ENCODE data around the gene DDR2. TPM values are rescaled to one million over a fixed set of nuclear protein-coding genes. Genes with fewer than 3 reads are reported as not detected.
"Not testable (repeated sequence)": the region's sequence is repeated elsewhere in the genome, so short reads cannot be mapped to it uniquely, and the experiment has no call there.

The DDR2 gene
- total RNA-seq, 1 donor from 2014 or later, result 187 TPM

- DNase-seq (ENCODE audit: low spot score), result no peak
These were observed 124.3 kb downstream of the DDR2 start for GRCh38 chr1:162756523-162756922.

GRCh38 chr1:162757476-162757875, 125.2 kb downstream of the DDR2 start:
- DNase-seq (ENCODE audit: low spot score), result no peak

GRCh38 chr1:162765788-162766187, 133.5 kb downstream of the DDR2 start:
- DNase-seq (ENCODE audit: low spot score), result no peak

- DNase-seq (ENCODE audit: low spot score), result no peak
These were observed 140.4 kb downstream of the DDR2 start for GRCh38 chr1:162772571-162773154.

GRCh38 chr1:162774007-162774406, 141.7 kb downstream of the DDR2 start:
- DNase-seq (ENCODE audit: low spot score), result no peak

DNA sequence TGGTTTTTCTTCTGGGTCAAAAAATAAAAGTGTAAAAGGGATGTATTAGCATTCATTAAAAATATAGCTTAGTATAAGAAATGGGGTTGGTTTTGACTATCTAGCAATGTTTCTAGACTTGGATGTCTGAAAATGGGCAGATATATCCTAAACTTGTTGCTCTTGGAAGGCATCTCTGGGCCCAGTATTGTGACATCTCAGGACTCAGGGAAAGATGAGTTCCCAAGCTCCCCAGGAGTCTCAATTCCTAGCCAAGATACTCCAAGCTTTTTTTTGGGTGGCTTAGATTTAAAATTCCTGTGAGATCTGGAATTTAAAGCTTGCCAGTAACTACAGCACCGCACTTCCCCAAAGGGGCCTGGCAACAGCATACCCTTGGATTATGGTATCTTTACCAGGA, 146.8 kb downstream of the DDR2 start:
- DNase-seq (ENCODE audit: low spot score), result no peak

- no peak for DNase-seq (ENCODE audit: low spot score)
These were observed 150.4 kb downstream of the DDR2 start for GRCh38 chr1:162782671-162783070.

DNA sequence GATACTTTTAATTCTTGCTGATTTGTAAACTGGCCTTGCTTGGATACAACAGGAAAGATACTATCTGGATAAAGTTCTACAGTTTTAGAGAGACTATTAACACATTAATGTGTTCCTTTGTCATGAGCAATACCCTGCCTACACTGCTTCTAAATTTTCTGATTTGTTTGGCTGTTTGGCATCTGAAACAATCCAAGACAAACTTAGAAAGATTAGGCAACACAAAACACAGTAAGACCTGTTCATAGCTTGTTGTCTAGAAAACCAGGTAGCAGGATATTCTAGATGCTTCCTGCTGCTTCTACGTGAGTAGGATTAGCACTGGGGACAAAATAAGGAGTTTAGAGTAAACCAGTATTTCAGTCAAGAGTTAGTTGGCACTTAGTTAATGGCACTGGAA, 152.7 kb downstream of the DDR2 start:
- not testable (repeated sequence) for DNase-seq (ENCODE audit: low spot score)

DNA sequence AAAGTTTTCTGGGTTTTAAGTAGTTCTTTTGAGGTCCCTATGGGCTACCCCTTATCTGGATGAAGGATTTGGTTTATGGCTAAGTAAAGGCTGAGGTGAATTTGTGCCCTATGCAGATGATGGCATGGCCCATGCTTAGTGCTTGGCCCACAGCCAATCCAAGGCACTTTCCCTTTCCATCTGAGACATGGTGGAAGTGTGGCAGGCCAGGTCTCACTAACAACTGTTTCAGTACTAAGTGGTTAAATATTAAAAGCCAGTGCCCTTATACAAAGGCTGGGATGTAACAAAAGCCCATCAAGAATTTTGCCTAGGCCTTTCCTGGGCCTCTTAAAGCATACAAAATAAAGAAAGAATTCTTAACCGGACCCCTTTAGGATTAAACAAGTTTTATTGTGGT, 156.5 kb downstream of the DDR2 start:
- not testable (repeated sequence) for DNase-seq (ENCODE audit: low spot score)

DNA sequence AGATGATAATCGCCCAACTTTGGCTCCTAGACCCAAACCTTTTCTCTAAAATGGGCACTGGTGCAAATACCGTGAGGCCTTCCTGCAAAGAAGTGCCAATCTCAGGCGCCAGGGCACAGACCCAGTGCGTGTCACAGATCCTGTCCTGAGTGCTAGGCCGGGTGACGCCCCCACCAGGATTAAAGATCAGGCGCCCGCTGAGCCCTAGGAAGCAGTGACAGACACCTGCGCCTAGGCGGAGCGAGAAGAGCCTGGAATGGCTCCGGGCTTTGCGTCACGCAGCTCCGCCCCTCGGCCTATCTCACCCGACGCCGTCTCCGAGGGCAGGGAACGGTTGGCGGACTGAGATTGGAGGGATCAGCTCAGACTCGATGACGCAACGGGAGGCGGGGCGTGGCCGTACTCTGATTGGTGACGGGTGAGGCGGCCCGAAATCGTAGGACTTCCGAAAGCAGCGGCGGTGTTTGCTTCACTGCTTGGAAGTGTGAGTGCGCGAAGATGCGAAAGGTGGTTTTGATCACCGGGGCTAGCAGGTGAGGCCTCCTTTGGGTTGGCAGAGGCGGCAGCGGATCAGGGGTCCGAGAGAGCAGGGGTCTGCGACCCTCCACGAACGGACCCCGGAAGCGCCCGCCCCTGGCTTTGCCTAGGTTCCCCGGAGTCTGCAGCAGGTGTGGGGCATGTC, 158.2 kb downstream of the DDR2 start, which contains the start of gene HSD17B7:
TSS of gene HSD17B7 (plus strand) at position 400 of the 682 bp plus-strand sequence. CDS start at position 499, 99 bp downstream.
- not testable (repeated sequence) for DNase-seq (ENCODE audit: low spot score)

- DNase-seq (ENCODE audit: low spot score), result not testable (repeated sequence)
These were observed 158.7 kb downstream of the DDR2 start for GRCh38 chr1:162790985-162791357.

GRCh38 chr1:162794284-162794683, 162.0 kb downstream of the DDR2 start:
- DNase-seq (ENCODE audit: low spot score), result not testable (repeated sequence)

- DNase-seq (ENCODE audit: low spot score), result not testable (repeated sequence)
These were observed 164.5 kb downstream of the DDR2 start for GRCh38 chr1:162796617-162797279.

DNA sequence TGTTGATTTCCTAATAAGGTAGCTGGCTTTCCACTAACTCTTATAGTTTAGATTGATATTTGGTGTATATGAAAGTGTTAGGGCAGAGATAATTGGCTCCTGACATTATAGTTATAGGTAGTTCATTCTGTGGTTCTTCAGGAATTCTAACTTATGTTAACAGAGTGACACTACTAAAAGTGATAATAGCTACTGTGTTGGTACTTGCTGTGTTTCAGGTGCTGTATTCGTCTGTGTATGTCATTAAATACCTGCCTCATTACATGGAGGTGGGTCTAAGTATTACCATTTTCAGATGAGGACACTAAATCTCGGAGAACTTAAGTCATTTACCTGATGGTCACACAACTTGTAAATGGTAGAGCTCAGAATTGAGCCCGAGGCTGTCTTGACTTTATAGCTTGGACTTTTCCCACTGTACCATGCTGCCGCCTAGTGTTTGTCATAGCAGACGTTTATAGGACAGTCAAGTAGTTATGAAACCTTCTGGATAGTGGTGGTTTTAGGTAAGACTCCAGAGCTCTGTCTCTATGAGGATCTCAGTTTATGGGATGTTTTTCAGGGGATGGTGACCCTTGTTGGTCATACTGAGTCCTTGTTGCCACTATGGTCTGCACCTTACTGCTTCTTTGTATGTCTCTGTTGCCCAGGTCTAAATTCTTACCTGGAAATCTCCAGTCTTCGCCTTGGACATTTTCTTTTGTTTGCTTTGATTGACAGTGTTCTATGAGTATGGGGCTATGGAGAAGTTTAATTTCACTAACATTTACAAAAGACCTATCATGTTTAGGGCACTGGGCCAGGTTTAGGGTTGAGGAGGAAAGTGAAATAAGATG, 167.9 kb downstream of the DDR2 start:
- not testable (repeated sequence) for DNase-seq (ENCODE audit: low spot score)

GRCh38 chr1:162807503-162807902, 175.2 kb downstream of the DDR2 start:
- DNase-seq (ENCODE audit: low spot score), result not testable (repeated sequence)

DNA sequence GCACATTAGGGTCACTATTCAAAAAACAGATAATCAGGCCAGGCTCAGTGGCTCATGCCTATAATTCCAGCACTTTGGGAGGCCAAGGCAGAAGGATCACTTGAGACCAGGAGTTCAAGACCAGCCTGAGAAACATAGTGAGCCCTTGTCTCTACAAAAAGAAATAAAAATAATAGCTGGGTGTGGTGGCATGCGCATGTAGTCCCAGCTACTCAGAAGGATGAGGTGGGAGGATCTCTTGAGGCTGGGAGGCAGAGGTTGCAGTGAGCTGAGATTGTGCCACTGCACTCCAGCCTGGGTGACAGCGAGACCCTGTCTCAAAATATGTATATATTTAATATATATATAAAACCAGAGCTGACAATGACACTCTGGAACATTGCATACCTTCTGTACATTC, 180.1 kb downstream of the DDR2 start:
- not testable (repeated sequence) for DNase-seq (ENCODE audit: low spot score)

DNA sequence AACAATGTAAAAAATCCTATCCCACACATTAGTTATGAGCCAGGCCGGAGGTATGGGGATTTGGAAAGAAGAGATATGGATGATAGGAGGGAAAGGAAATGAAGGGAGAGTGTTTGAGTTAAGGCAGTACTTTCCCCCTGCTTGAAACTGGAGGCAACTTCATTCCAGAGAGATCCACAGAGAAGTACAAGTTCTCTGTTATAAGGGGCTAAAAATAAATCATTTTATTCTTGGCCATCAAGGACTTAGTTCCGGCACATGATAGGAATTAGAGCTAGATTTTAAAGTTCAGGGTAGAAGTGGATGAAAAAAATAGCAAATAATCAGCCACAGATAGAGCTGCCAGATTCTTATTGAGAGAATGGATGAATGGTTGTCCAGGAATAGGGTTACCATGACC, 185.9 kb downstream of the DDR2 start:
- DNase-seq (ENCODE audit: low spot score), result not testable (repeated sequence)

GRCh38 chr1:162818666-162819065, 186.4 kb downstream of the DDR2 start:
- DNase-seq (ENCODE audit: low spot score), result not testable (repeated sequence)

DNA sequence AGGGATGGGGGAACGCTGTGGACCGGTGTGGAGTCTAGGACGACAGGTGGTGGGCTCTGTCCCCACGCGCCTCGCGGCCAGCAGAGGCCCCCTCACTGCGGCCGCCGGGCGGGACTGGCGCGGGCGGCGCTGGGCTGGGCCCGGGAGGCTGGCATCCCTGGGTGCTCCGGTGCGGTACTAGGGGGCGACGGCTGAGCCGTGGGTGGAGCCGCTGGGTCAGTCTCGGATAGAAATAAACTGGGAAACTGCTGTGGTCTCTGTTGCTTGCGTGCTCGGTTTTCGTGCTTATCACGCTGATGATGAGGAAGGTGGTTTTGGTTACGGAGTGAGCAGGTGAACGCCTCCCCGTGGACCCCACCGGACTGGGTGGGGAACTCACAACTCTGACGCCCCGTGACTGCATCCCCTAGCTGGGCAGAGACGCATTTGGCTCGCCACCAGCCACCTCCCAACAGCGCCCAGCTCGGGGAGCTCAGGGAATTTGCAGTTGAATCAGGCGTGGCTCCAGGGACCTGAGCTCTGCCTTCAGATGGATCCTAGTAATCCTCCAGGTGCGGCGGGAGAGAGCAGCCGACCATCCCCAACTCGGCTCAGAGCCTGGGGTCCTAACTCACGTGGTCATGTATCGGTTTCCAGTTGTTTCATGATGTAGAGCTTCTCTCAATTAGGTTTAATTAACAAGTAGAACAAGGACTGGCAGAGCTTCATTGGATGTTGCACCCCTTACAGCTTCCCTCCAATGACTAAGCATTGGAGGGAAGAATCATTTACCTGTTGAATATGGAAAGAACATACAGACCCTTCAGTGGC, 190.3 kb downstream of the DDR2 start:
- DNase-seq (ENCODE audit: low spot score), result no peak

DNA sequence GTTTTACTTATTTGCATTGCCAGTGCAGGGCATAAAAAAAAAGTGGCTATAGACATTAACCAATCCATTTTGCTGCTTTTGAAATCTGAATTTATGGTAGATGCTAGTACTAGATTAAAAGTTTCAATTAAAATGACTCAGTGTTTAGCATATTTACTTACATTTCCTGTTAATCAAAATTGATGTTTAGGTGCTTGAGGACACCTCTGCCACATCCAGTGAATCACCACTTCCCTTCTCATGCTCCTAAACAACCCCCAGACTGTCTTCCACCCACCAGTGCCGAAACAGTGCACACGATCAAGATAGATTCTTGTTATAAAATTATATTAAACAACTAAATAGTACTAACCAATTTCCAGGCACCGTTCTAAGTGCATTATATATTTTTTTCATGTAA, 191.0 kb downstream of the DDR2 start:
- no peak for DNase-seq (ENCODE audit: low spot score)
